Activated CD4-positive, alpha-beta T cell treated with anti-CD3 and anti-CD28 coated beads, Interleukin-10, Interleukin-2, amounts not matched to agents 100 ng/mL and 50 ng/mL, durations not matched to agents 16 hours and 8 hours (primary cell): Measurements from ENCODE around the gene ANKRD42.

Source experiments
- DNase-seq: peaks from one replicate; pipeline ENCODE4 v3.0.0-alpha.2; 2020

The ANKRD42 gene

GRCh38 chr11:83193315-83194280 lies at the start of gene ANKRD42:
Gene ANKRD42 (plus strand): TSS chr11:83193712. CDS start chr11:83194671, 959 bp downstream.
- peak; percentile 92 for DNase-seq

GRCh38 chr11:83147895-83148294 lies 45.6 kb upstream of the ANKRD42 start:
- DNase-seq = no peak

- peak; percentile 50 for DNase-seq
Measured at GRCh38 chr11:83150450-83150849, 43.1 kb upstream of the ANKRD42 start.

- DNase-seq = no peak
Measured at GRCh38 chr11:83151274-83151977, 42.1 kb upstream of the ANKRD42 start.

GRCh38 chr11:83152264-83152663 lies 41.2 kb upstream of the ANKRD42 start:
- no peak for DNase-seq

- DNase-seq = no peak
Measured at GRCh38 chr11:83153764-83154163, 39.7 kb upstream of the ANKRD42 start.

- peak; percentile 100 for DNase-seq
Measured at GRCh38 chr11:83156144-83156995, 37.1 kb upstream of the ANKRD42 start.

GRCh38 chr11:83156996-83157593 lies 36.4 kb upstream of the ANKRD42 start, which contains the start of gene PCF11:
Gene PCF11 (plus strand): TSS chr11:83157131. CDS start chr11:83157440, 309 bp downstream.
- no peak for DNase-seq

- DNase-seq = peak; percentile 67
Measured at GRCh38 chr11:83157594-83158356, 35.7 kb upstream of the ANKRD42 start.

- no peak for DNase-seq
Measured at GRCh38 chr11:83158357-83158786, 35.1 kb upstream of the ANKRD42 start.

GRCh38 chr11:83158965-83159901 lies 34.3 kb upstream of the ANKRD42 start:
- no peak for DNase-seq

GRCh38 chr11:83159902-83160865 lies 33.3 kb upstream of the ANKRD42 start:
- no peak for DNase-seq

- DNase-seq = no peak
Measured at GRCh38 chr11:83161610-83162199, 31.8 kb upstream of the ANKRD42 start.

- DNase-seq = peak; percentile 50
Measured at GRCh38 chr11:83162377-83162776, 31.1 kb upstream of the ANKRD42 start.

- no peak for DNase-seq
Measured at GRCh38 chr11:83166193-83166866, 27.2 kb upstream of the ANKRD42 start.

GRCh38 chr11:83168756-83169155 lies 24.8 kb upstream of the ANKRD42 start:
- no peak for DNase-seq

GRCh38 chr11:83170865-83171264 lies 22.6 kb upstream of the ANKRD42 start:
- DNase-seq = no peak

GRCh38 chr11:83172551-83172950 lies 21.0 kb upstream of the ANKRD42 start:
- no peak for DNase-seq
